Mesenchymal stem cell (in vitro differentiated cells and primary cell): Measurements from ENCODE around the gene NSUN7.

ENCODE experiments used
- DNase-seq: peaks from one replicate; pipeline ENCODE4 v3.0.0-alpha.2; 2013
- H2AFZ ChIP-seq: one replicate; pipeline ENCODE4 v1.6.1; 2013; ENCODE audit warnings: low read depth, mild to moderate bottlenecking, control low read depth, inconsistent platforms, low read length, moderate library complexity
- H2AK5ac ChIP-seq: 2 replicates; pipeline ENCODE4 v1.6.1; 2013; ENCODE audit warnings: low read length, moderate library complexity, mild to moderate bottlenecking, inconsistent platforms; ENCODE audit not compliant: severe bottlenecking
- H2BK120ac ChIP-seq: one replicate; pipeline ENCODE4 v1.6.1; 2013; ENCODE audit warnings: low read depth, mild to moderate bottlenecking, inconsistent platforms, low read length, moderate library complexity
- H2BK12ac ChIP-seq, 2 experiments: one replicate each; pipeline ENCODE4 v1.6.1; 2013; ENCODE audit warnings: inconsistent platforms in 2 of 2, low read length in 2 of 2, mild to moderate bottlenecking in 2 of 2, moderate library complexity in 2 of 2, control low read depth in 1 of 2
- H2BK15ac ChIP-seq: one replicate; pipeline ENCODE4 v1.6.1; 2013; ENCODE audit warnings: mild to moderate bottlenecking, low read depth, inconsistent platforms; ENCODE audit not compliant: poor library complexity, severe bottlenecking
- H2BK5ac ChIP-seq: 2 replicates; pipeline ENCODE4 v1.6.1; 2013; ENCODE audit warnings: low read depth, mild to moderate bottlenecking, low read length, control low read depth, inconsistent platforms; ENCODE audit not compliant: poor library complexity, severe bottlenecking
- H3K14ac ChIP-seq, 2 experiments: one replicate each; pipeline ENCODE4 v1.6.1; 2013; ENCODE audit warnings: inconsistent platforms in 2 of 2, low read length in 2 of 2, control low read depth in 1 of 2, mild to moderate bottlenecking in 1 of 2, moderate library complexity in 1 of 2
- H3K18ac ChIP-seq, 2 experiments: one replicate each; pipeline ENCODE4 v1.6.1; 2013; ENCODE audit warnings: inconsistent platforms in 2 of 2, low read length in 2 of 2, control low read depth in 1 of 2, low read depth in 1 of 2, mild to moderate bottlenecking in 1 of 2
- H3K23ac ChIP-seq, 2 experiments: one replicate each; pipeline ENCODE4 v1.6.1; 2013; ENCODE audit warnings: inconsistent platforms in 2 of 2, low read length in 2 of 2, mild to moderate bottlenecking in 2 of 2, moderate library complexity in 2 of 2, control low read depth in 1 of 2
- H3K27ac ChIP-seq: 2 replicates; pipeline ENCODE4 v1.5.1; 2013; ENCODE audit warnings: mild to moderate bottlenecking, moderate library complexity, low read length, control low read depth, inconsistent platforms; ENCODE audit not compliant: poor library complexity, severe bottlenecking
- H3K27me3 ChIP-seq, 2 experiments: 2 replicates each; pipeline versions ENCODE4 v1.6.1 to v1.7.0; 2013; ENCODE audit warnings: low read length in 2 of 2, mild to moderate bottlenecking in 2 of 2, moderate library complexity in 2 of 2, control low read depth in 1 of 2, inconsistent platforms in 1 of 2; ENCODE audit not compliant: control insufficient read depth in 1 of 2, insufficient read depth in 1 of 2
- H3K36me3 ChIP-seq, 2 experiments: 2 replicates each; pipeline versions ENCODE4 v1.6.1 to v1.7.0; 2013; ENCODE audit warnings: low read length in 2 of 2, control low read depth in 1 of 2, inconsistent platforms in 1 of 2, low read depth in 1 of 2, mild to moderate bottlenecking in 1 of 2; ENCODE audit not compliant: insufficient read depth in 2 of 2, control insufficient read depth in 1 of 2
- H3K4ac ChIP-seq, 2 experiments: one replicate each; pipeline ENCODE4 v1.6.1; 2013; ENCODE audit warnings: inconsistent platforms in 2 of 2, low read length in 2 of 2, mild to moderate bottlenecking in 2 of 2, moderate library complexity in 2 of 2, control low read depth in 1 of 2, low read depth in 1 of 2
- H3K4me1 ChIP-seq: 2 replicates; pipeline ENCODE4 v1.6.1; 2013; ENCODE audit warnings: low read depth, low read length, control low read depth; ENCODE audit not compliant: control insufficient read depth, insufficient read depth
- H3K4me2 ChIP-seq: 2 replicates; pipeline ENCODE4 v1.6.1; 2013; ENCODE audit warnings: low read length, mild to moderate bottlenecking, inconsistent platforms; ENCODE audit not compliant: poor library complexity, severe bottlenecking
- H3K4me3 ChIP-seq, 2 experiments: 2 replicates each; pipeline versions ENCODE4 v1.5.1 to v1.7.0; 2013; ENCODE audit warnings: low read length in 2 of 2, mild to moderate bottlenecking in 2 of 2, control low read depth in 1 of 2, low read depth in 1 of 2; ENCODE audit not compliant: insufficient read depth in 1 of 2
- H3K79me1 ChIP-seq: replicated peaks from 2 replicates; pipeline ENCODE4 v1.6.1; 2013; ENCODE audit warnings: mild to moderate bottlenecking, control low read depth, low read length, inconsistent platforms; ENCODE audit not compliant: poor library complexity, severe bottlenecking
- H3K9ac ChIP-seq: 2 replicates; pipeline ENCODE4 v1.7.0; 2013; ENCODE audit warnings: mild to moderate bottlenecking, low read length, moderate library complexity
- H3K9me3 ChIP-seq: 2 replicates; pipeline ENCODE4 v1.7.0; 2013; ENCODE audit warnings: mild to moderate bottlenecking, low read length; ENCODE audit not compliant: control insufficient read depth
- H4K8ac ChIP-seq: one replicate; pipeline ENCODE4 v1.6.1; 2013; ENCODE audit warnings: inconsistent platforms, mild to moderate bottlenecking, low read length, moderate library complexity
- H4K91ac ChIP-seq: one replicate; pipeline ENCODE4 v1.6.1; 2013; ENCODE audit warnings: mild to moderate bottlenecking, low read length, inconsistent platforms
- WGBS: methylation state at CpG from one replicate; pipeline ENCODE4 v1.1.7; 2013; ENCODE audit warnings: mixed read lengths; 5-methylcytosine and 5-hydroxymethylcytosine counted together

Gene NSUN7

DNA sequence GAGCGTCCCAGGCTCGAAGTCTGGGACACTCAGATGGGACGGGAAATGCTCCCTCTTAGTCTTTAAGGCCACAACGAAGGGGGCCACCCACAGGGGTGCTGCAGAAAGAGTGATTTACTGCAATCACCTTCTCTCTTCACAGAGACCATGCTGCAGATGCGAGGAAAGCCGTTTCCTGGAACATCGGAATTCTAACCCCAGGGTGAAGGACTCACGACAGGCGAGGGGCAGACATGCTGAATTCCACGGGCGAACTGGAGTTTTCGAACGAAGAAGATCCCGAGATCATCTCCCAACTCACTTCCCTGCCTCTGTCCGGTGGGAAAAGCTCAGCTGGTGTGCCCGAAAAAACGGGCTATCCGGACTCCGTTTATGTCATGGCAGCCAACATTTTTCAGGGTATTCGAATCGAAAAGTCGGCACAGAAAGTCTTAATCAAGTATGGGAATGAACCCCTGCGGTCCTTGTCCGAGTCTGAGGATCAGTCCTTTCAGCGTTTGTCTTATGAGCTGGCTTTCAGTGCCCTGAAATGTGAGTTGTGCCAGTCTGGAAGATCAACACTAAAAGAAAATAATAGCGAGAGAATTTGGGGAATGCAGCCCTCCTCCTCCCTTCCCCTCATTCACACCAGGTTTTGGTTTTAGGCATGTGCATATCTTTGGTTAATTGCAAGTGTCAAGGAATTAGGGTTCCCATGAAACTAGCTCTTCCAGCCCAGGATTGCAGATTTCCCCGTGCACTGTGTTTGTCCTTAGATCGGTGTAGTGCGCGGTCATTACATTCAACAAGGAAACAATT, 905 bp downstream of the NSUN7 start:
- H4K91ac ChIP-seq: no peak overlapping the region
- H3K14ac ChIP-seq: no peak overlapping the region
- H3K27me3 ChIP-seq: peaks cover 0 to 40% of the 10 kb centered on the region in 2 experiments
- H3K27ac ChIP-seq: peak overlapping the region; percentile 5
- H2AK5ac ChIP-seq: no peak overlapping the region
- H3K18ac ChIP-seq: peak overlapping the region in 1 of 2 experiments; percentile 54
- H2BK15ac ChIP-seq: no peak overlapping the region
- H3K9me3 ChIP-seq: no peaks in the 10 kb centered on the region
- H2BK120ac ChIP-seq: no peak overlapping the region
- H3K9ac ChIP-seq: peak overlapping the region; percentile 31
- peak overlapping the region; percentile 23 for H4K8ac ChIP-seq
- H2BK12ac ChIP-seq: peak overlapping the region in 1 of 2 experiments; percentile 23
- H3K36me3 ChIP-seq: no peaks in the 10 kb centered on the region
- 10% methylated on average over 30 of the region's 30 CpGs for WGBS
- DNase-seq: peak; percentile 38
- H2BK5ac ChIP-seq: no peak overlapping the region
- peak overlapping the region; percentile 73 to 77 for H3K4me3 ChIP-seq
- peak overlapping the region; percentile 80 for H3K4me2 ChIP-seq
- peaks cover 2% of the 10 kb centered on the region for H3K4me1 ChIP-seq
- H2AFZ ChIP-seq: peak overlapping the region; percentile 96
- peak overlapping the region in 1 of 2 experiments; percentile 13 for H3K4ac ChIP-seq
- H3K79me1 ChIP-seq: peaks cover 2% of the 10 kb centered on the region
- H3K23ac ChIP-seq: no peak overlapping the region

DNA sequence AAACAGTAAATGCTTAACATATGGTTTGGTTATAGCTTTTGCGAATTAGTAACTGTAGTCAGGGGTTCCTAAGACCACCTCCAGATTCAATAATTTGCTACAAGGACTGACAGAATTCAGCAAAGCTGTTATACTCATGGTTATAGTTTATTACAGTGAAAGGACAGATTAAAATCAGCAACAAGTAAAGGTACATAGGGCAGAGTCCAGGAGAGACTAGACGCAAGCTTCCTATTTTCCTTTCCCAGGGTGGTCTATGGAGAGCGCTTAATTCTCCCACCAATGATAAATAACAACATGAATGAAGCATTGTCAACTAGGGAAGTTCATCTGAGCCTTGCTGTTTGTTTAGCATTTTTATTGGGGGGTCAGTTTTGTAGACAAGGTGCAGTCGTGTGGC, 5.9 kb downstream of the NSUN7 start:
- Histone ChIP-seq H4K91ac (no peak overlapping the region), H3K18ac (no peak overlapping the region), H3K4ac (no peak overlapping the region), H4K8ac (no peak overlapping the region), H2BK12ac (no peak overlapping the region), H2BK5ac (no peak overlapping the region), H3K27ac (no peak overlapping the region), H3K4me3 (no peak overlapping the region), H2AFZ (no peak overlapping the region), H2AK5ac (no peak overlapping the region), H3K4me2 (no peak overlapping the region), H3K79me1 (no peaks in the 10 kb centered on the region), H2BK120ac (no peak overlapping the region), H3K14ac (no peak overlapping the region), H3K27me3 (peaks cover 0 to 16% of the 10 kb centered on the region in 2 experiments), H3K23ac (no peak overlapping the region), H3K36me3 (no peaks in the 10 kb centered on the region), H3K9me3 (no peaks in the 10 kb centered on the region), H3K4me1 (peaks cover 2% of the 10 kb centered on the region), H3K9ac (no peak overlapping the region), H2BK15ac (no peak overlapping the region)
- WGBS: 88% methylated on average over 2 of the region's 4 CpGs
- no peak for DNase-seq

DNA sequence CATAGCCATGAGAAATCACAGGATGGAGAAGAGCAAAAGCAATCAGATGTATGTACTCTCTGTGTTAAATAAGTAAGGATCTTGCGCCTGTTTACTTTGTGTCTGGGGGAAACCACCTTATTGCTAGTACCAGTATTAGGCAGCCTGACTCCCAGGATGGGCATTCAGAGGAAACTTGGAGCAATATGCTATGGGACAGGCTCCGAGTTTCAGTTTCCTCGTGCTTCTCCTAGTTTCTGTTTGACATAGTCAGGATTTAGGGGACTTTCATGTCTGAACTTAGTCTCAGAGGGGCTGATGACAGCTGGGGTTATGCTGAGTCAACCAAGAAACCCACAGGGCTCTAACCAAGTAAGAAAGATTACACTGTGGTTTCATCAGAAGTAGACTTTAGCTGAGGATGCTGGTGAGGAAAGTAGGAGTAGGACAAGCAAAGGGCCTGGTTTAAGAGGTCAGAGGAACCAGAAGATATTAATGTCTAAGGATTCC, 13.5 kb downstream of the NSUN7 start:
- Histone ChIP-seq H3K4ac (no peak overlapping the region), H4K8ac (no peak overlapping the region), H2BK12ac (no peak overlapping the region), H3K79me1 (no peaks in the 10 kb centered on the region), H2AK5ac (no peak overlapping the region), H3K23ac (no peak overlapping the region), H2BK5ac (no peak overlapping the region), H3K27ac (no peak overlapping the region), H3K4me1 (no peaks in the 10 kb centered on the region), H3K36me3 (no peaks in the 10 kb centered on the region), H3K9ac (no peak overlapping the region), H3K14ac (no peak overlapping the region), H3K27me3 (peaks cover 0 to 3% of the 10 kb centered on the region in 2 experiments), H2BK120ac (no peak overlapping the region), H3K4me2 (no peak overlapping the region), H2AFZ (no peak overlapping the region), H3K18ac (no peak overlapping the region), H3K9me3 (no peaks in the 10 kb centered on the region), H2BK15ac (no peak overlapping the region), H3K4me3 (no peak overlapping the region), H4K91ac (no peak overlapping the region)
- 77% methylated on average over 3 of the region's 3 CpGs for WGBS
- peak; percentile 95 for DNase-seq

- Histone ChIP-seq H2BK120ac (no peak overlapping the region), H3K27ac (no peak overlapping the region), H3K27me3 (peaks cover 0 to 8% of the 10 kb centered on the region in 2 experiments), H4K91ac (no peak overlapping the region), H3K14ac (no peak overlapping the region), H4K8ac (no peak overlapping the region), H3K4me1 (no peaks in the 10 kb centered on the region), H3K4me3 (no peak overlapping the region), H3K23ac (no peak overlapping the region), H2BK15ac (no peak overlapping the region), H2BK5ac (no peak overlapping the region), H3K36me3 (no peaks in the 10 kb centered on the region), H2BK12ac (no peak overlapping the region), H3K79me1 (no peaks in the 10 kb centered on the region), H2AK5ac (no peak overlapping the region), H3K9ac (no peak overlapping the region), H3K4me2 (no peak overlapping the region), H2AFZ (no peak overlapping the region), H3K18ac (no peak overlapping the region), H3K4ac (no peak overlapping the region), H3K9me3 (no peaks in the 10 kb centered on the region)
- DNase-seq: no peak
- 78% methylated on average over 1 of the region's 1 CpG for WGBS
Measured at GRCh38 chr4:40769266-40769665, 19.5 kb downstream of the NSUN7 start.
